Activated naive CD8-positive, alpha-beta T cell treated with anti-CD3 and anti-CD28 coated beads, Interleukin-2, amount 50 U/mL, for 16 hours (primary cell): ENCODE data around the gene LCE3B.

Experiments used
- DNase-seq: peaks from one replicate; pipeline ENCODE4 v3.0.0-alpha.2; 2020; ENCODE audit warnings: low read depth, low spot score

LCE3B gene

GRCh38 chr1:152658649-152659048, 45.0 kb downstream of the LCE3B start:
- DNase-seq, result no peak

DNA sequence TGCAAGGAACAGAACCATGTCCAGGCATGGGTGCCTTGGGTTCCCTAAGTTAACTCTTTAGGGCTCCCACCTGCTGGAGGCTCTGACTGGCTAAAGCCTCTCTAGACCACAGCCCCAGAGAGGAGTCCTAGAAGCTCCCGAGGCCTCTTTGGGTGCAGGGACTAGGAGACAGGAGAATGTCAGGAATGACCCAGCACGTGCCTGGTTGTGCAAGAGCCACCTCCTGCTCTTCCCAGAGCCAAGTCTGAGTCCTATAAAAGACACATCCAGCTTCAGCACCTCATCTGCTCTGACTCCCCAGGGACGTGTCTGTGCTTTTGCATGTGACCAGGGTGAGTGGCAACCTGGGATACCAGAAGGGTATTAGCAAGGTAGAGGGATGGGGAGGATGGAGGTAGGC, 49.5 kb downstream of the LCE3B start, which contains the start of gene LCE2D:
TSS of gene LCE2D (plus strand) at position 283 of the 400 bp plus-strand sequence. CDS start 726 bp downstream, outside the sequence.
- DNase-seq, result no peak
